ENCODE measurements around the gene ESYT1. TPM values are rescaled to one million over a fixed set of nuclear protein-coding genes. Genes with fewer than 3 reads are reported as not detected.

Gene ESYT1
- total and polyA plus RNA-seq, 9 of the 15 experiments (the other 6 are each of a cell fraction or from before 2014, with no cell fraction given): 132 to 420 (median 164) TPM

- TF ChIP-seq, protein P1, sequence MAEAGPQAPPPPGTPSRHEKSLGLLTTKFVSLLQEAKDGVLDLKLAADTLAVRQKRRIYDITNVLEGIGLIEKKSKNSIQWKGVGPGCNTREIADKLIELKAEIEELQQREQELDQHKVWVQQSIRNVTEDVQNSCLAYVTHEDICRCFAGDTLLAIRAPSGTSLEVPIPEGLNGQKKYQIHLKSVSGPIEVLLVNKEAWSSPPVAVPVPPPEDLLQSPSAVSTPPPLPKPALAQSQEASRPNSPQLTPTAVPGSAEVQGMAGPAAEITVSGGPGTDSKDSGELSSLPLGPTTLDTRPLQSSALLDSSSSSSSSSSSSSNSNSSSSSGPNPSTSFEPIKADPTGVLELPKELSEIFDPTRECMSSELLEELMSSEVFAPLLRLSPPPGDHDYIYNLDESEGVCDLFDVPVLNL (CRISPR knock-in tag; IDR thresholded peaks at IDR 0.05; ENCODE audit: low read depth): 0 out of 2 replicates have a peak, but pooled peaks have one; percentile 58
- TF ChIP-seq SRF (CRISPR knock-in tag; IDR thresholded peaks at IDR 0.05) (no peak), CHD1 (IDR thresholded peaks at IDR 0.05; ENCODE audit: low read length) (peak; percentile 94), ZNF449 (CRISPR knock-in tag; IDR thresholded peaks at IDR 0.05) (no peak), ZNF384 (IDR thresholded peaks at IDR 0.05; ENCODE audit: low read depth, low read length) (no peak), PRMT5 (CRISPR knock-in tag; IDR thresholded peaks at IDR 0.05) (no peak), ZFX (CRISPR knock-in tag; IDR thresholded peaks at IDR 0.05) (peak; percentile 26; the same call in 1 of the 2 replicates), ZNF639 (CRISPR knock-in tag; conservative IDR thresholded peaks at IDR 0.05 in 1 of 2, IDR thresholded peaks at IDR 0.05 in 1 of 2) (no peak), GATAD2A (IDR thresholded peaks at IDR 0.05) (no peak), MEF2A (IDR thresholded peaks at IDR 0.05; ENCODE audit: control insufficient read depth, low read depth, low read length) (no peak), NCOA2 (IDR thresholded peaks at IDR 0.05; ENCODE audit: partially characterized antibody in 2 of 2) (no peak), HNRNPK (IDR thresholded peaks at IDR 0.05; ENCODE audit: low read depth, low read length, poor library complexity, severe bottlenecking) (no peak), NFE2 (IDR thresholded peaks at IDR 0.05; ENCODE audit: low read depth) (no peak), ZBTB8A (IDR thresholded peaks at IDR 0.05; ENCODE audit: partially characterized antibody) (no peak), HDAC1 (IDR thresholded peaks at IDR 0.05) (no peak), KHSRP (IDR thresholded peaks at IDR 0.05) (no peak), ZNF224 (CRISPR knock-in tag; IDR thresholded peaks at IDR 0.05) (no peak), TAL1 (IDR thresholded peaks at IDR 0.05) (no peak), DEAF1 (CRISPR knock-in tag; IDR thresholded peaks at IDR 0.05) (no peak), KLF6 (CRISPR knock-in tag; IDR thresholded peaks at IDR 0.05; ENCODE audit: borderline replicate concordance) (no peak), TFAM (CRISPR knock-in tag; conservative IDR thresholded peaks at IDR 0.05) (no peak), NFIX (CRISPR knock-in tag; IDR thresholded peaks at IDR 0.05; ENCODE audit: low read depth) (no peak)
- TF ChIP-seq, protein P2, sequence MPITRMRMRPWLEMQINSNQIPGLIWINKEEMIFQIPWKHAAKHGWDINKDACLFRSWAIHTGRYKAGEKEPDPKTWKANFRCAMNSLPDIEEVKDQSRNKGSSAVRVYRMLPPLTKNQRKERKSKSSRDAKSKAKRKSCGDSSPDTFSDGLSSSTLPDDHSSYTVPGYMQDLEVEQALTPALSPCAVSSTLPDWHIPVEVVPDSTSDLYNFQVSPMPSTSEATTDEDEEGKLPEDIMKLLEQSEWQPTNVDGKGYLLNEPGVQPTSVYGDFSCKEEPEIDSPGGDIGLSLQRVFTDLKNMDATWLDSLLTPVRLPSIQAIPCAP (CRISPR knock-in tag; IDR thresholded peaks at IDR 0.05; ENCODE audit: borderline replicate concordance): no peak
Measured at GRCh38 chr12:56128670-56129205, 671 bp downstream of the ESYT1 start (continued).

Data from K562 (cell line).